ENCODE measurements around the gene PPP1R10.

DNA sequence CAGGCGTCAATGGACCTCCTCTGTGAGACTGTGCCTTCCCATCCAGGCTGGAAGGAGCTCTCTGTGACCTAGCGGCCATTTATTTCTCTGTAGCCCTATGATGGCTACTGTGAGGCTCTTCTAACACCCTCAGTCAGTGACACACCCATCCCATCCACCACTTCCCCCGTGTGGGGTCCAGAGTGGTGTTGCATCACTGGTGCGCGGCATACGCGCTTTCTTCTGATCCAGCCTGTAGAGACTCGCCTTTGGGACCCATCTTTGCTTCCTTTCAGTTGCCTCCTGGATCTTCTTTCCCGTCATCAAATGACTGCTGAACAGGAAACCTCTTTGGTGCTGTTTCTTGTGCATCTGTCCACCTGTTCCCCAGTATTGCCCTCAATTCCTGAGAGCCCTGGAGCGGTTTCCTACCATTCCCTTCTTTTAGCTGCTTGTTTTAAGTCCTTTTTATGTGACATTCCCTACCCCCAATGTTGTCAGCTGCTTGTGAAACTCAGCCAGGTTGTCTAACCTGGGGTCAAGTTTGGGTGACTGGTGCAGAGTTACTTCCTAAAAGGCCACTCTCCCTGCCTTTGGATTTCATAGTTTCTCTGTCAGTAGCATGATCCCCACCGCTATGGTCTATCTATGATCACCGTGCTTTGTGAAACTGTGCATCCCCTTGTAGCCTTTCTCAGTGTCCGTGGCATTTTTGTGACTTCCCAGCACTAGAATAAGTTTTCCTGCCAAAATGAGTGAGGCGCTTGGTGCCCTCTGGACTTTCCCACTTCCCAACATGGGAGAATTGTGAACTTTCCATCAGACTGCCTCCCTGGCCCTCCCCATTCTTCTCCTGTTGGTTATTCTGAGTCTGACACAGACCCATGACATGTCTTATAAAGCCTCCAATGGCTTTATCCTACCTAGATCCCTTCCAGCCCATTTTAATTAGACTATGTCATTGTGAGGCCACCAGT is 54.3 kb downstream of the PPP1R10 start:
- TF ChIP-seq POLR2A (IDR thresholded peaks at IDR 0.05) (no peak), CTCF (IDR thresholded peaks at IDR 0.05 in 8 of 11, conservative IDR thresholded peaks at IDR 0.05 in 3 of 11) (no peak)
